PC-9 (cell line): ENCODE measurements around the gene GET3. TPM values are rescaled to one million over a fixed set of nuclear protein-coding genes. Genes with fewer than 3 reads are reported as not detected.

Source experiments
- BruUV-seq: library from RNA; stranded (reverse); fragments of 400-500 nt; replicated peaks from 2 replicates; lab custom pipeline; 2021; lab: Mats Ljungman, UMichigan
- CTCF ChIA-PET: fragments of 300-600 bp; sonication (Branson Sonifier 250); formaldehyde crosslinking; loops from one replicate; lab custom pipeline; 2022; ENCODE audit warnings: antibody characterized with exemption; lab: Charles Lee
- POLR2A ChIA-PET: fragments of 300-600 bp; sonication (Branson Sonifier 250); formaldehyde crosslinking; loops from one replicate; lab custom pipeline; 2022; ENCODE audit warnings: antibody characterized with exemption; ENCODE audit not compliant: unreplicated experiment; lab: Charles Lee
- DNase-seq, 2 experiments: peaks; one replicate each; pipeline versions ENCODE4 v3.0.0 to v3.0.0-alpha.2; 2015 to 2022; ENCODE audit warnings: mixed read lengths in 1 of 2
- H2AFZ ChIP-seq: fragments of 200-600 bp; sonication (generic); 2 replicates; pipeline ENCODE4 v1.8.1; 2017; ENCODE audit warnings: antibody characterized with exemption
- H3F3A ChIP-seq: fragments of 200-600 bp; sonication (generic); 2 replicates; pipeline ENCODE4 v1.8.1; 2017; ENCODE audit warnings: antibody characterized with exemption, mild to moderate bottlenecking, low read depth; ENCODE audit not compliant: insufficient read depth
- H3K27ac ChIP-seq: fragments of 200-600 bp; sonication (generic); 2 replicates; pipeline ENCODE4 v1.6.1; 2016; ENCODE audit warnings: mixed run types
- H3K27me3 ChIP-seq: fragments of 200-600 bp; sonication (generic); 2 replicates; pipeline ENCODE4 v1.6.1; 2016; ENCODE audit warnings: low read depth, mixed run types; ENCODE audit not compliant: insufficient read depth
- H3K36me3 ChIP-seq: fragments of 200-600 bp; sonication (generic); 2 replicates; pipeline ENCODE4 v1.6.1; 2016; ENCODE audit warnings: low read depth, mixed run types
- H3K4me1 ChIP-seq: fragments of 200-600 bp; sonication (generic); replicated peaks from 2 replicates; pipeline ENCODE4 v1.6.1; 2016; ENCODE audit warnings: mixed run types; ENCODE audit not compliant: insufficient read depth
- H3K4me2 ChIP-seq: fragments of 200-600 bp; sonication (generic); 2 replicates; pipeline ENCODE4 v1.6.1; 2017; ENCODE audit warnings: mixed run types
- H3K4me3 ChIP-seq: fragments of 200-600 bp; sonication (generic); 2 replicates; pipeline ENCODE4 v1.6.1; 2016; ENCODE audit warnings: mixed run types
- H3K79me2 ChIP-seq: fragments of 200-600 bp; sonication (generic); 2 replicates; pipeline ENCODE4 v1.6.1; 2017; ENCODE audit warnings: low read depth, mixed run types
- H3K9me2 ChIP-seq: fragments of 200-600 bp; sonication (generic); 2 replicates; pipeline ENCODE4 v1.8.1; 2017; ENCODE audit warnings: mild to moderate bottlenecking; ENCODE audit not compliant: insufficient read depth
- H3K9me3 ChIP-seq: fragments of 200-600 bp; sonication (generic); 2 replicates; pipeline ENCODE4 v1.8.1; 2016; ENCODE audit warnings: low read depth; ENCODE audit not compliant: insufficient read depth
- H4K20me1 ChIP-seq: fragments of 200-600 bp; sonication (generic); 2 replicates; pipeline ENCODE4 v1.8.1; 2017; ENCODE audit not compliant: insufficient read depth
- CTCF ChIP-seq: fragments of 200-600 bp; sonication (generic); conservative IDR thresholded peaks from 2 replicates; pipeline ENCODE4 v1.6.1; 2017; ENCODE audit warnings: mixed run types, antibody characterized with exemption, mild to moderate bottlenecking, moderate library complexity
- EZH2 ChIP-seq: fragments of 200-600 bp; sonication (generic); IDR thresholded peaks from 2 replicates; pipeline ENCODE4 v1.8.0; 2017; ENCODE audit warnings: antibody characterized with exemption, low read depth
- intact Hi-C: fragments of 100-400 bp; cut with micrococcal nuclease; formaldehyde crosslinking; loops from one replicate; pipeline ENCODE4 v1.10.0; 2022; ENCODE audit not compliant: unreplicated experiment
- total RNA-seq: library from RNA; stranded (reverse); gene quantifications from 2 replicates; pipeline ENCODE4 v1.2.3, GENCODE V29; 2021

GET3 gene
- total RNA-seq, 1 experiment from 2014 or later = 81.9 TPM

- Histone ChIP-seq H3F3A (peaks cover 20% of the 10 kb centered on the region; the same call in 1 of the 2 replicates), H3K9me3 (no peaks in the 10 kb centered on the region), H4K20me1 (no peaks in the 10 kb centered on the region), H3K4me1 (peaks cover 8% of the 10 kb centered on the region; the same call in 1 of the 2 replicates), H3K36me3 (no peaks in the 10 kb centered on the region; the same call in 1 of the 2 replicates), H3K9me2 (no peaks in the 10 kb centered on the region), H3K4me2 (no peak overlapping the region), H2AFZ (no peak overlapping the region), H3K4me3 (no peak overlapping the region), H3K27me3 (no peaks in the 10 kb centered on the region), H3K27ac (no peak overlapping the region), H3K79me2 (peaks cover 26% of the 10 kb centered on the region)
- intact Hi-C loops = no loop called here
- BruUV-seq = no TSS peak
- DNase-seq = no peak
- TF ChIP-seq CTCF (no peak), EZH2 (no peak)
- ChIA-PET CTCF (no interaction called here), POLR2A (no interaction called here)
Measured at GRCh38 chr19:12692960-12693359, 44.3 kb upstream of the GET3 start.

DNA sequence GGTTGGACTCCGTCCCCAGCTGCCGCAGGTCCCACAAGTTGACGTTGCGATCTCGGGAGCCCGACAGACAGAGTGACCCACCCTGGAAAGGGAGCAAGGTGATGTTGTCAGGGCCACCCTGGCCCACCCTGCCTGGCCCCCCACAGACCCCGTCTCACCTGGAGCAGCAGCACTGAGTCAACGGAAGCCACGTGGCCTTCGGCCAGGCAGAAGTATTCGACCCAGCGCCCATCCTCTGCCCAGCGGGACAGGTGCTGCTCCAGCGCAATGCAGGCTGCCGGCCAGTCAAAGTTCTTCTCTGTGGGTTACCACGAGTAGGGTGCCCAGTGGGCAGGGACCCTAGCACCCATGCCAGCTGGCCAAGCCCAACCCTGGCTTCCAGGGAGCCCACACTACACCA lies 42.7 kb upstream of the GET3 start:
- peaks cover 26% of the 10 kb centered on the region for H3K79me2 ChIP-seq
- H3K4me3 ChIP-seq = no peak overlapping the region; the same call in 1 of the 2 replicates
- TF ChIP-seq CTCF (no peak), EZH2 (no peak)
- peaks cover 35% of the 10 kb centered on the region; the same call in 1 of the 2 replicates for H3F3A ChIP-seq
- BruUV-seq = no TSS peak
- H3K4me1 ChIP-seq = peaks cover 8% of the 10 kb centered on the region; the same call in 1 of the 2 replicates
- H3K27ac ChIP-seq = no peak overlapping the region
- no peak overlapping the region for H2AFZ ChIP-seq
- POLR2A ChIA-PET = interaction anchor here (0.7 kb wide), 1 partner anchor 41 kb away, joined by 12 read pairs; no protein-coding TSS in a partner anchor
- no peaks in the 10 kb centered on the region for H3K9me2 ChIP-seq
- H3K4me2 ChIP-seq = peak overlapping the region; percentile 95
- DNase-seq = no peak
- CTCF ChIA-PET = interaction anchor here (0.6 kb wide), 1 partner anchor 102 kb away, joined by 3 read pairs; no protein-coding TSS in a partner anchor
- no peaks in the 10 kb centered on the region for H4K20me1 ChIP-seq
- H3K9me3 ChIP-seq = no peaks in the 10 kb centered on the region
- H3K36me3 ChIP-seq = no peaks in the 10 kb centered on the region; the same call in 1 of the 2 replicates
- no peaks in the 10 kb centered on the region for H3K27me3 ChIP-seq
- intact Hi-C loops = no loop called here

- Histone ChIP-seq H3K79me2 (peaks cover 26% of the 10 kb centered on the region), H3K36me3 (no peaks in the 10 kb centered on the region; the same call in 1 of the 2 replicates), H3F3A (peaks cover 36% of the 10 kb centered on the region; the same call in 1 of the 2 replicates), H3K27ac (no peak overlapping the region), H3K4me2 (peak overlapping the region; percentile 95), H3K4me1 (peaks cover 8% of the 10 kb centered on the region; the same call in 1 of the 2 replicates), H3K9me3 (no peaks in the 10 kb centered on the region), H3K27me3 (no peaks in the 10 kb centered on the region), H4K20me1 (no peaks in the 10 kb centered on the region), H3K4me3 (peak overlapping the region; percentile 72), H2AFZ (no peak overlapping the region), H3K9me2 (no peaks in the 10 kb centered on the region)
- TF ChIP-seq CTCF (no peak), EZH2 (no peak)
- POLR2A ChIA-PET = no interaction called here
- DNase-seq = no peak
- intact Hi-C loops = no loop called here
- CTCF ChIA-PET = interaction anchor here (0.6 kb wide), 1 partner anchor 101 kb away, joined by 3 read pairs; no protein-coding TSS in a partner anchor
- BruUV-seq = no TSS peak
Measured at GRCh38 chr19:12695096-12695495, 42.2 kb upstream of the GET3 start.
